ENCODE data around the gene SCPEP1.

- TF ChIP-seq POLR2A (IDR thresholded peaks at IDR 0.05) (no peak), CTCF (IDR thresholded peaks at IDR 0.05) (no peak)
These were observed 43.5 kb downstream of the SCPEP1 start for GRCh38 chr17:57021226-57021940.

Measured in right lobe of liver (tissue), 4 donors.